Ascending aorta (tissue), 2 donors: ENCODE data around the gene MYBBP1A. TPM values are rescaled to one million over a fixed set of nuclear protein-coding genes. Genes with fewer than 3 reads are reported as not detected.

Experiments
- DNase-seq, 2 donors: peaks; one replicate each; pipeline ENCODE4 v3.0.0-alpha.2; 2019; ENCODE audit warnings: low spot score in 2 of 2
- H3K27ac ChIP-seq, 2 donors: fragments of 200-600 bp; sonication (generic); one replicate each; pipeline ENCODE4 v1.5.1; 2016 to 2017; ENCODE audit warnings: mild to moderate bottlenecking in 1 of 2
- H3K27me3 ChIP-seq: fragments of 200-600 bp; sonication (generic); one replicate; pipeline ENCODE4 v1.5.1; 2017
- H3K36me3 ChIP-seq, 2 donors: fragments of 200-600 bp; sonication (generic); one replicate each; pipeline ENCODE4 v1.5.1; 2016
- H3K4me1 ChIP-seq, 2 donors: fragments of 200-600 bp; sonication (generic); one replicate each; pipeline ENCODE4 v1.5.1; 2016 to 2017; ENCODE audit warnings: mild to moderate bottlenecking in 1 of 2
- H3K4me3 ChIP-seq, 2 donors: fragments of 200-600 bp; sonication (generic); one replicate each; pipeline ENCODE4 v1.5.1; 2016 to 2017; ENCODE audit warnings: mild to moderate bottlenecking in 1 of 2
- H3K9me3 ChIP-seq, 2 donors: fragments of 200-600 bp; sonication (generic); one replicate each; pipeline ENCODE4 v1.5.1; 2016
- CTCF ChIP-seq, 3 experiments: fragments of 200-600 bp in 2 of 3; fragments of 450-650 bp in 1 of 3; sonication (generic) in 2 of 3; IDR thresholded peaks; one replicate each; pipeline ENCODE4 v1.5.1; 2016 to 2019; ENCODE audit warnings: antibody characterized with exemption in 3 of 3, mild to moderate bottlenecking in 1 of 3, moderate library complexity in 1 of 3
- intact Hi-C: fragments of 100-400 bp; cut with DNase I; formaldehyde crosslinking; loops from one replicate; pipeline ENCODE4 v1.15.1; 2023
- total RNA-seq: library from RNA; depleted of rRNA; stranded (reverse); fragments of >200 nt; gene quantifications from one replicate; pipeline ENCODE4 v1.1.0, GENCODE V29; 2016

MYBBP1A gene
- total RNA-seq, 1 donor from 2014 or later, result 94.5 TPM

GRCh38 chr17:4530799-4531730 is 24.1 kb downstream of the MYBBP1A start:
- Histone ChIP-seq H3K27ac (peak overlapping the region in 1 of 2 donors; percentile 34), H3K4me1 (peaks cover 0 to 14% of the 10 kb centered on the region in 2 donors), H3K9me3 (no peaks in the 10 kb centered on the region), H3K27me3 (no peaks in the 10 kb centered on the region), H3K36me3 (no peaks in the 10 kb centered on the region), H3K4me3 (no peak overlapping the region)
- TF ChIP-seq CTCF (IDR thresholded peaks at IDR 0.05), result no peak
- intact Hi-C loops, result no loop called here
- DNase-seq, result no peak

GRCh38 chr17:4529533-4530152 is 25.5 kb downstream of the MYBBP1A start:
- intact Hi-C loops, result no loop called here
- H3K4me1 ChIP-seq, result peaks cover 0 to 13% of the 10 kb centered on the region in 2 donors
- no peak overlapping the region for H3K4me3 ChIP-seq
- no peak for DNase-seq
- no peaks in the 10 kb centered on the region for H3K36me3 ChIP-seq
- H3K27me3 ChIP-seq, result no peaks in the 10 kb centered on the region
- no peak for TF ChIP-seq CTCF (IDR thresholded peaks at IDR 0.05)
- no peak overlapping the region for H3K27ac ChIP-seq
- H3K9me3 ChIP-seq, result no peaks in the 10 kb centered on the region

GRCh38 chr17:4527566-4528125 is 27.5 kb downstream of the MYBBP1A start:
- intact Hi-C loops, result no loop called here
- Histone ChIP-seq H3K9me3 (no peaks in the 10 kb centered on the region), H3K36me3 (no peaks in the 10 kb centered on the region), H3K4me1 (peaks cover 0 to 13% of the 10 kb centered on the region in 2 donors), H3K27ac (no peak overlapping the region), H3K4me3 (no peak overlapping the region), H3K27me3 (no peaks in the 10 kb centered on the region)
- no peak for DNase-seq
- no peak for TF ChIP-seq CTCF (IDR thresholded peaks at IDR 0.05)

GRCh38 chr17:4527134-4527533 is 28.1 kb downstream of the MYBBP1A start:
- intact Hi-C loops, result no loop called here
- no peak for TF ChIP-seq CTCF (IDR thresholded peaks at IDR 0.05)
- Histone ChIP-seq H3K36me3 (no peaks in the 10 kb centered on the region), H3K27ac (no peak overlapping the region), H3K4me1 (peaks cover 0 to 13% of the 10 kb centered on the region in 2 donors), H3K9me3 (no peaks in the 10 kb centered on the region), H3K27me3 (no peaks in the 10 kb centered on the region), H3K4me3 (no peak overlapping the region)
- DNase-seq, result no peak

DNA sequence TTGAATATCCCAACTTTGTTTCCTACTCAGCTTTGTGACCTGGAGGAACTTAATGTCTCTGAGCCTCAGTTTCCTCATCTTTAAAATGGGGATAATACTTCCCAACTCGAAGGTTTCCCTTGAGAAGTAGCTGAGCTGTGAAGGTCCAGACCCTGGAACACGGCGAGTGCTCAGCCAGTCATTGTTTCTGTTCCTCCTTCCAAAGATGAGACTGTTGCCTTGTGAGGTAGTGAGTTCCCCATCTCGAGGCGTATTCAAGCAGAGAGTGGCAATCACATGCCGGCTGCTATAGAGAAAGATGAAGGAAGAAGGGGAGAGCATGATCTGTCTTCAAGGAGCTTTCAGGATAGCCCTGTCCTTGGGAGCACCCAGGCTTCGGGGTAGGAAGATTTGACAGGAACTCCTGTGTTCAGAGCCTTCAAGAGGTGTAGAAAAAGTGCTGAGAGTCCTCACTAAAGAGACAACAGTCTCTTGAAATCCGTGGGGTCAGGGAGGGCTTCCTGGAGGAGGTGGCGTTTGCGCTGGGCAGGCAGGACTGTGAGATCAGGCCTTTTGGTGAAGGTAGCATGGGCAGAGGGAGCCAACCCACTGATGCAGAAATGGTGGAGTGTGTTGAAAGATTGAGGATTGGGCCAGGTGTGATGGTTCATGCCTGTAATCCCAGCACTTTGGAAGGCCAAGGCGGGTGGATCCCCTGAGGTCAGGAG is 29.3 kb downstream of the MYBBP1A start:
- intact Hi-C loops, result no loop called here
- Histone ChIP-seq H3K9me3 (no peaks in the 10 kb centered on the region), H3K4me3 (no peak overlapping the region), H3K4me1 (peaks cover 0 to 13% of the 10 kb centered on the region in 2 donors), H3K27me3 (no peaks in the 10 kb centered on the region), H3K27ac (no peak overlapping the region), H3K36me3 (no peaks in the 10 kb centered on the region)
- no peak for TF ChIP-seq CTCF (IDR thresholded peaks at IDR 0.05)
- no peak for DNase-seq
